K562 (cell line): ENCODE data around the gene KCNK3.

Experiments
- ARNT ChIP-seq, 2 experiments: fragments of 450-650 bp; IDR thresholded peaks; 2 replicates each; pipeline ENCODE4 v1.6.1; 2016; ENCODE audit warnings: mild to moderate bottlenecking in 1 of 2
- ESRRA ChIP-seq: fragments of 450-650 bp; IDR thresholded peaks from 2 replicates; pipeline ENCODE4 v1.6.1; 2014; ENCODE audit warnings: low read depth, mild to moderate bottlenecking, moderate library complexity, borderline replicate concordance
- EZH2 ChIP-seq: IDR thresholded peaks from 2 replicates; pipeline ENCODE4 v1.6.1; 2012; ENCODE audit warnings: low read depth, mild to moderate bottlenecking, inconsistent platforms, low read length, borderline replicate concordance
- FOXJ3 ChIP-seq: sonication (generic); formaldehyde crosslinking; IDR thresholded peaks from 2 replicates; pipeline ENCODE4 v1.4.0; 2020; ENCODE audit warnings: mild to moderate bottlenecking, missing genetic modification reagents
- HDAC8 ChIP-seq: fragments of 450-650 bp; IDR thresholded peaks from 2 replicates; pipeline ENCODE4 v1.6.1; 2016; ENCODE audit warnings: mild to moderate bottlenecking, missing genetic modification characterization, moderate library complexity, missing compliant biosample characterization
- JUN ChIP-seq, 2 experiments: sonication (generic) in 1 of 2; formaldehyde crosslinking in 1 of 2; IDR thresholded peaks; 2 replicates each; pipeline versions ENCODE4 v1.6.1 to v1.8.0; 2012 to 2022; ENCODE audit warnings: borderline replicate concordance in 2 of 2, mild to moderate bottlenecking in 2 of 2, improper control_type of control experiment in 1 of 2, low read depth in 1 of 2, low read length in 1 of 2, missing genetic modification reagents in 1 of 2
- POLR2A ChIP-seq: fragments of 450-650 bp; conservative IDR thresholded peaks from 2 replicates; pipeline ENCODE4 v1.6.1; 2016
- POLR2AphosphoS5 ChIP-seq: IDR thresholded peaks from 2 replicates; pipeline ENCODE4 v1.6.1; 2011; ENCODE audit warnings: mild to moderate bottlenecking, low read depth, low read length, moderate library complexity; ENCODE audit not compliant: control insufficient read depth, insufficient read depth
- SIX5 ChIP-seq, 2 experiments: IDR thresholded peaks; 2 replicates each; pipeline ENCODE4 v1.6.1; 2011; ENCODE audit warnings: low read length in 2 of 2, borderline replicate concordance in 1 of 2, low read depth in 1 of 2, mild to moderate bottlenecking in 1 of 2, moderate library complexity in 1 of 2; ENCODE audit not compliant: insufficient read depth in 1 of 2
- TAF1 ChIP-seq: IDR thresholded peaks from 2 replicates; pipeline ENCODE4 v1.6.1; 2011; ENCODE audit warnings: mild to moderate bottlenecking, low read length, moderate library complexity; ENCODE audit not compliant: insufficient read depth, control insufficient read depth, severe bottlenecking; ENCODE audit errors: extremely low read depth
- YY1 ChIP-seq, 3 experiments: IDR thresholded peaks; 2 replicates each; pipeline ENCODE4 v1.6.1; 2011; ENCODE audit warnings: low read length in 2 of 3, mild to moderate bottlenecking in 2 of 3, moderate library complexity in 2 of 3, borderline replicate concordance in 1 of 3, control low read depth in 1 of 3, low read depth in 1 of 3; ENCODE audit not compliant: insufficient read depth in 3 of 3, insufficient replicate concordance in 2 of 3, control insufficient read depth in 1 of 3, insufficient read length in 1 of 3; ENCODE audit errors: extremely low read depth in 1 of 3

- no peak for TF ChIP-seq HDAC8 (tag)
- no peak for TF ChIP-seq POLR2AphosphoS5
- TF ChIP-seq FOXJ3 (CRISPR knock-in tag) = no peak
- no peak for TF ChIP-seq YY1 (IDR thresholded peaks at IDR 0.05; ENCODE audit: borderline replicate concordance in 1 of 3, control insufficient read depth in 1 of 3, extremely low read depth in 1 of 3, insufficient read depth in 3 of 3, insufficient read length in 1 of 3, insufficient replicate concordance in 2 of 3, low read depth in 1 of 3, low read length in 2 of 3)
- TF ChIP-seq POLR2A = no peak
- no peak for TF ChIP-seq EZH2
- no peak for TF ChIP-seq ARNT (IDR thresholded peaks at IDR 0.05)
- TF ChIP-seq SIX5 (IDR thresholded peaks at IDR 0.05; ENCODE audit: borderline replicate concordance in 1 of 2, insufficient read depth in 1 of 2, low read depth in 1 of 2, low read length in 2 of 2) = no peak
- no peak for TF ChIP-seq JUN (IDR thresholded peaks at IDR 0.05; ENCODE audit: borderline replicate concordance, low read depth, low read length)
- no peak for TF ChIP-seq JUN (CRISPR knock-in tag; IDR thresholded peaks at IDR 0.05; ENCODE audit: borderline replicate concordance)
- TF ChIP-seq TAF1 = no peak
- no peak for TF ChIP-seq ESRRA
These were observed 44.5 kb upstream of the KCNK3 start for GRCh38 chr2:26647981-26648380.
